Glomerular visceral epithelial cell (primary cell): Measurements from ENCODE around the gene NFKBIE.

ENCODE experiments used
- DNase-seq: peaks from one replicate; pipeline ENCODE4 v3.0.0-alpha.2; 2016; ENCODE audit errors: extremely low spot score

Gene NFKBIE

GRCh38 chr6:44297063-44298038 is 32.0 kb upstream of the NFKBIE start:
- DNase-seq = peak; percentile 27

DNA sequence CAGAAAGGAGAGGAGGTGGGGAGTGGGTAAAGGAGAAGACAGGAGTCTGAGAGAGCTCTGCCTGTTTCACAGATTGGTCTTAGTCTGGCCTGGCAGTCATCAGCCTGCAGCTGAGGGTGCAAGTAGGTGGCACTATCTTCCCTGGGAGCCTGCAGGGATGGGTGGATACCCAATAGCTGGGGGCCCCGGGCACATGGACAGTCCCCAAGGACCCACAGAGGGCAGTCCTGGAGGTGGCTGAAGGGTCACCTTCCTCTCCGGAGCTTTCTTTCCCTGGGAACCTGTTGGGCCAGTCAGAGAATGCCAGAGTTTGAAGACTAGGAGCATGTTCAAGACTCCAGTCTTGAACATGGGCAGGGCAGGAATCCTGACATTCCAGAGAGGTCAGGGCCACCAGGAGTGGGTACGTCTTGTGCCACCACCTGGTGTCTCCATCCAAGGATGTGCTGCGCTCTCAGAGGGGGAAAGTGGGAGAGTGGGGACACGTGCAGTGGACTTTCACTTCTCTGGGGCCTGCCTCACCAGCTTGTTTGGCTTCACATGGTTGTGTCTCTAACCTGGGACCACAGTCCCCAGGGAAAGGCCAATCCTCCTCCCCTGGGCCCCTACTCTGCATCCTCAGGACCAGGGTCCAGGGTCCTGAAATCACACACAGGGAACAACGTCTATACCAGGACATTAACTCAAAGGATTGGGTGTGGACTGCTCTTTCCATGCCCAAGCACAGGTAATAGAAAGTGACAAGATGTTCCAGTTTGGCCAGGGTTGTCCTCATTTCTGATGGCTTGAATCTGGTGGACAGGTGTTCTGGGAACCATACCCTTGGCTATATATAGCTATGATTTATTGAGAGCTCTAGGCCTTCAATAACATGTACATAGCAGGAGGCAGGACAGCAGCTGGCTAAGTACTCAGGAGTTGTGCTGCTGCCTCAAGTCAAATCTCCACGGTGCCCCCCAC is 29.8 kb upstream of the NFKBIE start:
- no peak for DNase-seq

- DNase-seq = no peak
These were observed 27.5 kb upstream of the NFKBIE start for GRCh38 chr6:44292661-44293365.

GRCh38 chr6:44291841-44292240 is 26.5 kb upstream of the NFKBIE start:
- DNase-seq = no peak

DNA sequence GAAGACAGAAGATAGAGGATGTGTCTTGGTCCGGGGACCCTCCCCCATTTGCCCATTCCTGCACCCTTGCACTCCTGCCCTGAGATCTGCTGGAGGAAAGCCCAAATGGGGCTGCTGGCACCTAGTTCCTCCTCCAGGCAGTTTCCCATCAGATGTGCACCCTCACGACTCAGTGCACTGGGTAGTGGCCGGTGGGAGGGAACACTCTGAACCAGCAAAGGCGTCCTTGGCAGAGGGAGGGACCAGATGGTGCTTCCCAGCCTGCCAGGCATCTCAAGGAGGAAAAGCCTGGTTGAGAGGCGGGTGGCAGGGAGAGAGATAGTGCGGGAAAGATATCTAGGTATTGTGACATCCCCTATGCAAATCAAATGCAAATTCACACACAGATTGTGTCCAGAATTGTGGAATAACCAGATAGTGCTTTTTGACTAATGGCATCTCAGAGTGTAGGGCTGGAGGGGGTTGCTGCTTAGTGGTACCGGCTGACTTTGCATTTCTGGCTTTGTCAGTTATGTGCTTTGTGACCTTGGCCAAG is 24.4 kb upstream of the NFKBIE start:
- no peak for DNase-seq

- DNase-seq = no peak
These were observed 21.4 kb upstream of the NFKBIE start for GRCh38 chr6:44286747-44287146.

DNA sequence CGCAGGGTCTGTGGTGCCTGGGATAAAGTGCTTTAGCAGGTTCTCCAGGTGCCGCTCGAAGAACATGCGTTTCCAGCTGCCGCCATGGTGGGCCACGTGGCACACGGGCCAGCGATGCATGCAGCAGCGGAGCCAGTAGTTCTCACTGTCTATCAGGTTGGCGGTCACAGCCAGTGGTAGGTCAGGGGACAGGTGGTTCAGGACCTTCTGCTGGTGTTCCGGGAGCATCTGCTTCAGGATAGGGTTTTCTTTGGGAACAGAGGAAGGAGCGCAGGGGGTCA is 20.9 kb upstream of the NFKBIE start:
- no peak for DNase-seq

GRCh38 chr6:44285552-44286284 is 20.4 kb upstream of the NFKBIE start:
- DNase-seq = no peak

GRCh38 chr6:44284867-44285266 is 19.5 kb upstream of the NFKBIE start:
- DNase-seq = no peak

GRCh38 chr6:44284121-44284520 is 18.8 kb upstream of the NFKBIE start:
- DNase-seq = no peak

DNA sequence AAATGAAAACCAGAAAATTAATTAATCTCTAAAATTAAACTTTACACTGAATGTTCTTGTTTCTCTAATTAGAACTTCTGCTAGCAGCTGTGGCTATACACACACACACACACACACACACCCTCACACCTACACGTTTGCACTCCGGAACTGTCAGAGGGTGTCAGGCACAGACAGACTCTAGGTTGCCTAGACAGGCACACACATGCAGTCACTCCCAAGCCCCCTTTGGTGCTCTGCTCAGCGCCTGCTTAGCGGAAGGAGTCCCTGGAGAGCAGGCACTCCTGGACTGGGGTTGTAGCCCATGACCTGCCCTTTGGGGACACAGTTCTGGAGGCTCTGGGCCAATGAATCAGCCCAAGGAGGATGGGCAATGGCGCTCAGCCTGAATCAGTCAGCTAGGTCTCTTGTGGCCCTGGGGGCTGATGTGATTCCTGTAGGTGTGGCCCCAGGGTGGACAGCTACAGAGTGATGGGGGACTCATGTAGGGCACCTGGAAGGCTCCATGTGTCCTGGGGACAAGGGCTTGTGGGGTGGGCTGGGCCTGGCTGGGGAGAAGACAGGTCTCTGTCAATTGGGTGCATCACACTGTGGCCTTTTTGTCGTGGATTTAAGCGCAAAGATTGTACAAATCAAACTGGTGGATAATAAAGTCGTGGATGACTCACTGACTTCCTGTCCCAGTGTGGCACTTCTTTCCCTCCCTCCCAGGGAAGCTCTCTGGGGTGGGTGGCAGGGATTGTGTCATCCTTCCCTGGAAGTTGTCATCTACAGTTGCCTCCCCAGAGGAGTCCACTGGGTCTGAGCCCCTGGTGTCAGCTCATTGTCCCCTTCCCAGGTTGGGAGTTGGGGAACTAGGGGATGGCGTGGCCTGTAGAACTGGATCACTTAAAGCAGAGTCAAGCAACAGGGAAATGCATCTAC is 13.7 kb upstream of the NFKBIE start:
- no peak for DNase-seq

- no peak for DNase-seq
These were observed 13.0 kb upstream of the NFKBIE start for GRCh38 chr6:44278315-44278714.

DNA sequence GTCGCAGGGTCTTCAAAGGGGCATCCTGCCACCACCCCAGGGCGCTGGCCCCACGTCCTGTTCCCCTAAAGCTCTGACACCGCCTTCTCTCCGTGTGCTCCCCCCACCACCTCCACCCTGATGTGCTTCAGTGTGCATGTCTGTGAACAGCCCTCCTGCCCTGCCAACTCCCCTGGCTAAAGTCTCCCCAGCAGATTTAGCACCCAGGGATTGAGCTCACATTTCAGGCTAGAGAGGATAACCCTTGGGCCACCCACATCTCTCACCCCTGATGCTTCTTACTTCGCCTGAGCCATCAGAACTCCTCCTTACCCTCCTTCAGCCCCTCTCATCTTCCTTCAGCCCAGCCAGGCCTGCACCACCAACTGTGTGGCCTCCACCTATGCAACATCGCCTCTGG is 12.4 kb upstream of the NFKBIE start:
- no peak for DNase-seq

DNA sequence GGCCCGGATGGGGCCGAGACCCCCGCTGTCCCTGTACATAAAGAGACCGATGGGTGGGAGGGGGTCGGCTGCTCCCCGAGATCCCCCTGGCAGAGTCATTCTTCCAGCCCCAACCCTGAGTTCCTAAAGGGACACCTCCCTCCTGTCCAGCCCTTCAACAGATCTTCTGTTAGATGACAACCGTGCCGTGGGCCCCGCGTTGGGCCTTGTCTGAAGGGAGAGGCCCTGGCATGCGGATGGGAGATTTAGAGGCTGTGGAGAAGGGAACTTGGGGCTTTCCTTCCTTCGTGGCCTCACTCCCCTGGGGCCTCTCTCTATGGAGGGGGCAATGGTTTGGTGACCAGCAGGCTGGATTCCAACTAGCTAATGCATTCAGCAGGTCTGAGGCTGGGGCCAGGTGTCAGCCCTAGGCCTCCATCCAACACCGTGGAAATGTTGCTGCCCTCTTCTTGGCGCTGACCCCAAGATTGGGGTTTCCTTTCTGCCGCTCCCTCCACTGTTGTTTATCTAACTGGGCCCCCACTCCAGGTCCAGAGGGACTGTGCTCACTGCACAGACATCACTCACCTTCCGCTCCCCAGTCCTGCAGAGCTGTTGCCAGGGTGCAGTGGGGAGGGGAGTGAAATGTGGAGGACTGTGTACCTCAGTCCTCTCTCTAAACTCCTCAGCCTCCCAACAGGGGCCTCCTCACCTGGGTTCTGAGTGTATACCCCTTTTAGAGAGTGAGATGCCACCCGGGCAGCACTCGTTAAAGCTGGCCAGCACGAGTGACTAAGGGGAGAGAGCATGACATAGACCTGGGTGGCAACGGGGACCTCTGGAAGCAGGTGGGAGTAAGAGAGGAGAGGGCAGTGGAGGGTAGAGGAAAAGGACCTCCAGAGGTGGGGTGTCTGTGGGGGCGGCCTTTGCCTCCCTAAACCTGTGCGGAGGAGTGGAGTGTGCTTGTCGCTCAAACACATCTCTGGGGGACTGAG is 11.6 kb upstream of the NFKBIE start:
- no peak for DNase-seq

DNA sequence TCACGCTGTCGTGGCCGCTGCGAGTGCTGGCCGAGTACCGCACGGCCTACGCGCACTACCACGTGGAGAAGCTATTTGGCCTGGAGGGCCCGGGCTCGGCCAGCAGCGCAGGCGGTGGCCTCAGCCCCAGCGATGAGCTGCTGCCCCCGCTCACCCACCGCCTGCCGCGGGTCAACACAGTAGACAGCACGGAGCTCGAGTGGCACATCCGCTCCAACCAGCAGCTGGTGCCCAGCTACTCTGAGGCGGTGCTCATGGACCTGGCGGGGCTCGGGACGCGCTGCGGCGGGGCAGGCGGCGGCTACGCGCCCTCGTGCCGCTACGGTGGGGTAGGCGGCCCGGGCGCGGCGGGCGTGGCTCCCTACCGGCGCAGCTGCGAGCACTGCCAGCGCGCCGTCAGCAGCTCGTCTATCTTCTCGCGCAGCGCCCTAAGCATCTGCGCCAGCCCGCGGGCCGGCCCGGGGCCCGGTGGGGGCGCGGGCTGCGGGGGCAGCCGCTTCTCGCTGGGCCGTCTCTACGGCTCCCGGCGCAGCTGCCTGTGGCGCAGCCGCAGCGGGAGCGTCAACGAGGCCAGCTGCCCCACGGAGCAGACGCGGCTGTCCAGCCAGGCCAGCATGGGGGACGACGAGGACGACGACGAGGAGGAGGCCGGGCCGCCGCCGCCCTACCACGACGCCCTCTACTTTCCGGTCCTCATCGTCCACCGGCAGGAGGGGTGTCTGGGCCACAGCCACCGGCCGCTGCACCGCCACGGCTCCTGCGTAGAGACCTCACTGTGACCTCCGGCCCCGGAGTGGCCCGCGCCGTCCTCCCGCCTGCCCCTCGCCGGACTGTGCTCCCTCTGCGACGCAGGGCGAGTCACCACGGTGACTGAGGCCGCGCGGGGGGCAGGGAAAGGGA is 10.6 kb upstream of the NFKBIE start:
- no peak for DNase-seq

GRCh38 chr6:44275271-44275748 is 10.0 kb upstream of the NFKBIE start:
- no peak for DNase-seq

DNA sequence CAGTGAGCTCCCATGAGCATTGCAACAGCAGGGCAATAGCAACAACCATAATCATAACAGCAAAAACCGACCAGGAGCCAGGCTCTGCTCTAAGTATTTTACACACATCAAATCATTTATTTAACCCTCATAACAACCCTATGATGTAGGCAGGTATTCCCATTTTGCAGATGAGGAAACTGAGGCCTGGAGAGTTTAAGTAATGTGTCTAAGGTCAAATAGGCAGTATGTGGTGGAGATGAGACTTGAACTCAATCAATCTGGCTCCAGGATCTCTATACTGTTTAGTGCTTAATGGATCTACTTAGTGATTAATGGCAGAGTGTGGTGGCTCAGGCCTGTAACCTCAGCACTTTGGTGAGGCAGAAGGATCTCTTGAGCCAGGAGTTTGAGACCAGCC is 8.3 kb upstream of the NFKBIE start:
- no peak for DNase-seq
